ENCODE data around the gene GON7.

Gene GON7

DNA sequence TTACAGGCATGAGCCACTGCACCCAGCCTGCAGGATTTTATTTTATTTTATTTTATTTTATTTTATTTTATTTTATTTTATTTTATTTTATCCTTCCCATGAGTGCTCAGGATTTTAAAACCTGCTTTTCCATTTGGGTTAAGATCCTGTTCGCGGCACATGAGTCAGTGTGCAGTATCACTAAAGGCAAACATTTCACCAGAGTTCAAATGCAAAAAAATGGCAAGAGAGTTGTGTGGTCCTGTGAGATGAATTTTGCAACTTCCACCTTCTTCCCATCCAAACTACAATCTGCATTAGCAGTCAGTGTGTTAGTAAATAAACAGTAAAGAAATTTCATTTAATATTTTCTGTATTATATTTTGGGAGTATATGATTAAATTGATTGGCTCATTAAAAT, 51.2 kb downstream of the GON7 start:
- no peak for DNase-seq

DNA sequence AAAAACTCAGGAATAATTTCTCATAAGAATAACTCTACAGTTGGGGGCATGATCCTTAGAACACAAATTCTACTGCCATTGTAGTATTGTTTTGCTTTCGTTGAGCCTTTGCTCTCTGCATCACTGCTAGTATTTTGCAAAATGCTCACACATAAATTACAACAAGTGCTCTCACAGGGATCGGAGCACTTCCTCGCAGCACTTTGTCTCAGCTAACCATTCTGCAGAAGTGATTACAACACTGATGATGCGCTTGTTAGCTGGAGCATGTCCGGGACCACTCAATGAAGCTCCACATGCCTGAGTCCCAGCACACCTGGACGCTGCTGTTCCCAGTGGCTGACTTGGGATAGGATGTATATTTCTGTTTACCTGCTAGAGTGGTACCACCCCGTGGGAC, 53.7 kb downstream of the GON7 start:
- DNase-seq = no peak

Data from NCI-H510A (cell line).